ENCODE results near the gene PCNA. TPM values are rescaled to one million over a fixed set of nuclear protein-coding genes. Genes with fewer than 3 reads are reported as not detected.

PCNA gene
- total and polyA plus RNA-seq, 10 of the 15 experiments (the other 5 are each of a cell fraction or from before 2014, with no cell fraction given) = 389 to 694 (median 540) TPM

DNA sequence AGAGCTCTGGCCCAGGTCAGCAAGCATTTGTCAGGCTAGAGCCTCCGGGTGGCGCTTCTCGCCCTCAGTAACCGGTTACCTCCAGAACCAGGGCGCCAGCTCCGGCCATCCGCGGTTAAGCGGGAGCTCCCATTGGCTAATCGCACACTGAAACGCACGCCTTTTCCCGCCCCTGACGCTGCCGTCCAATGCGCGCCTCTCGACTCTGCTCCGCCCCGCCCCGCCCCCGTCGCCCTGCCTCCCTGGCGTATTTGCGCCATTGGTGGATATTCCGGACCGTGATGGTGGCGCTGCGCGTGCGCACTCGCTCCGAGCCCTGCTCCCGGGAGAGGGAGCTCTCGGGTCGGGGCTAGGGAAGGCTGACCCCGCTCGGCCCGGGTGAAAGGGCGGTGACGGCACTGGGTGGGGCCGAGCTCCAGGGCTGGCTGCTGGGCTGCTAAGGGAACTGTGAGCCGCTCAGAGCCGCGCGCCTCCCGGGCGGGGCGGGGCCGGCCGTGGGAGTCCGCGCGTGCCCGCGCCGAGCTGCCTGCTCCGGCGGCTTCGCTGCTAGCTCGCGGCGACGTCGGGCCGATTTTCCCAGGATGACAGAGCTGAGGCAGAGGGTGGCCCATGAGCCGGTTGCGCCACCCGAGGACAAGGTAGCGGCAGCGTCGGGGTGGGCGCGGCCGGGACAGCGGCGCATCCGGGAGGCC is 6.9 kb upstream of the PCNA start, which contains the start of gene CDS2 (continued):
- TF ChIP-seq, protein P1, sequence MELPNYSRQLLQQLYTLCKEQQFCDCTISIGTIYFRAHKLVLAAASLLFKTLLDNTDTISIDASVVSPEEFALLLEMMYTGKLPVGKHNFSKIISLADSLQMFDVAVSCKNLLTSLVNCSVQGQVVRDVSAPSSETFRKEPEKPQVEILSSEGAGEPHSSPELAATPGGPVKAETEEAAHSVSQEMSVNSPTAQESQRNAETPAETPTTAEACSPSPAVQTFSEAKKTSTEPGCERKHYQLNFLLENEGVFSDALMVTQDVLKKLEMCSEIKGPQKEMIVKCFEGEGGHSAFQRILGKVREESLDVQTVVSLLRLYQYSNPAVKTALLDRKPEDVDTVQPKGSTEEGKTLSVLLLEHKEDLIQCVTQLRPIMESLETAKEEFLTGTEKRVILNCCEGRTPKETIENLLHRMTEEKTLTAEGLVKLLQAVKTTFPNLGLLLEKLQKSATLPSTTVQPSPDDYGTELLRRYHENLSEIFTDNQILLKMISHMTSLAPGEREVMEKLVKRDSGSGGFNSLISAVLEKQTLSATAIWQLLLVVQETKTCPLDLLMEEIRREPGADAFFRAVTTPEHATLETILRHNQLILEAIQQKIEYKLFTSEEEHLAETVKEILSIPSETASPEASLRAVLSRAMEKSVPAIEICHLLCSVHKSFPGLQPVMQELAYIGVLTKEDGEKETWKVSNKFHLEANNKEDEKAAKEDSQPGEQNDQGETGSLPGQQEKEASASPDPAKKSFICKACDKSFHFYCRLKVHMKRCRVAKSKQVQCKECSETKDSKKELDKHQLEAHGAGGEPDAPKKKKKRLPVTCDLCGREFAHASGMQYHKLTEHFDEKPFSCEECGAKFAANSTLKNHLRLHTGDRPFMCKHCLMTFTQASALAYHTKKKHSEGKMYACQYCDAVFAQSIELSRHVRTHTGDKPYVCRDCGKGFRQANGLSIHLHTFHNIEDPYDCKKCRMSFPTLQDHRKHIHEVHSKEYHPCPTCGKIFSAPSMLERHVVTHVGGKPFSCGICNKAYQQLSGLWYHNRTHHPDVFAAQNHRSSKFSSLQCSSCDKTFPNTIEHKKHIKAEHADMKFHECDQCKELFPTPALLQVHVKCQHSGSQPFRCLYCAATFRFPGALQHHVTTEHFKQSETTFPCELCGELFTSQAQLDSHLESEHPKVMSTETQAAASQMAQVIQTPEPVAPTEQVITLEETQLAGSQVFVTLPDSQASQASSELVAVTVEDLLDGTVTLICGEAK (IDR thresholded peaks at IDR 0.05; ENCODE audit: borderline replicate concordance) = no peak
- 0 out of 2 replicates have a peak, but pooled peaks have one; percentile 56 for TF ChIP-seq CBFB (IDR thresholded peaks at IDR 0.05; ENCODE audit: low read depth)
- TF ChIP-seq ZBTB4 (CRISPR knock-in tag; IDR thresholded peaks at IDR 0.05) = no peak
- no peak for TF ChIP-seq GABPA (IDR thresholded peaks at IDR 0.05; ENCODE audit: low read depth)
- TF ChIP-seq, protein P2, sequence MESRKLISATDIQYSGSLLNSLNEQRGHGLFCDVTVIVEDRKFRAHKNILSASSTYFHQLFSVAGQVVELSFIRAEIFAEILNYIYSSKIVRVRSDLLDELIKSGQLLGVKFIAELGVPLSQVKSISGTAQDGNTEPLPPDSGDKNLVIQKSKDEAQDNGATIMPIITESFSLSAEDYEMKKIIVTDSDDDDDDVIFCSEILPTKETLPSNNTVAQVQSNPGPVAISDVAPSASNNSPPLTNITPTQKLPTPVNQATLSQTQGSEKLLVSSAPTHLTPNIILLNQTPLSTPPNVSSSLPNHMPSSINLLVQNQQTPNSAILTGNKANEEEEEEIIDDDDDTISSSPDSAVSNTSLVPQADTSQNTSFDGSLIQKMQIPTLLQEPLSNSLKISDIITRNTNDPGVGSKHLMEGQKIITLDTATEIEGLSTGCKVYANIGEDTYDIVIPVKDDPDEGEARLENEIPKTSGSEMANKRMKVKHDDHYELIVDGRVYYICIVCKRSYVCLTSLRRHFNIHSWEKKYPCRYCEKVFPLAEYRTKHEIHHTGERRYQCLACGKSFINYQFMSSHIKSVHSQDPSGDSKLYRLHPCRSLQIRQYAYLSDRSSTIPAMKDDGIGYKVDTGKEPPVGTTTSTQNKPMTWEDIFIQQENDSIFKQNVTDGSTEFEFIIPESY (IDR thresholded peaks at IDR 0.05) = no peak
- no peak; the same call in none of the 2 replicates for TF ChIP-seq GATAD2B (conservative IDR thresholded peaks at IDR 0.05; ENCODE audit: low read depth)
- no peak for TF ChIP-seq ZNF274 (IDR thresholded peaks at IDR 0.05; ENCODE audit: insufficient read depth, insufficient read length)
- no peak for TF ChIP-seq NFXL1 (IDR thresholded peaks at IDR 0.05; ENCODE audit: borderline replicate concordance)
- TF ChIP-seq ZSCAN29 (IDR thresholded peaks at IDR 0.05) = 0 out of 2 replicates have a peak, but pooled peaks have one; percentile 16
- TF ChIP-seq NFYB (IDR thresholded peaks at IDR 0.05; ENCODE audit: insufficient read depth, low read depth, low read length) = peak; percentile 88
- no peak for TF ChIP-seq FOXM1 (IDR thresholded peaks at IDR 0.05; ENCODE audit: low read depth, low read length)
- peak; percentile 7; the same call in 1 of the 2 replicates for TF ChIP-seq CREM (IDR thresholded peaks at IDR 0.05; ENCODE audit: low read depth)
- TF ChIP-seq, protein P3, sequence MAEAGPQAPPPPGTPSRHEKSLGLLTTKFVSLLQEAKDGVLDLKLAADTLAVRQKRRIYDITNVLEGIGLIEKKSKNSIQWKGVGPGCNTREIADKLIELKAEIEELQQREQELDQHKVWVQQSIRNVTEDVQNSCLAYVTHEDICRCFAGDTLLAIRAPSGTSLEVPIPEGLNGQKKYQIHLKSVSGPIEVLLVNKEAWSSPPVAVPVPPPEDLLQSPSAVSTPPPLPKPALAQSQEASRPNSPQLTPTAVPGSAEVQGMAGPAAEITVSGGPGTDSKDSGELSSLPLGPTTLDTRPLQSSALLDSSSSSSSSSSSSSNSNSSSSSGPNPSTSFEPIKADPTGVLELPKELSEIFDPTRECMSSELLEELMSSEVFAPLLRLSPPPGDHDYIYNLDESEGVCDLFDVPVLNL (IDR thresholded peaks at IDR 0.05; ENCODE audit: low read depth, low read length) = 0 out of 2 replicates have a peak, but pooled peaks have one; percentile 64
- no peak for TF ChIP-seq SIX5 (IDR thresholded peaks at IDR 0.05; ENCODE audit: low read depth, low read length, severe bottlenecking)
- no peak for TF ChIP-seq IRF5 (IDR thresholded peaks at IDR 0.05; ENCODE audit: borderline replicate concordance)
- no peak for TF ChIP-seq SUZ12 (IDR thresholded peaks at IDR 0.05; ENCODE audit: unreplicated experiment)
- no peak for TF ChIP-seq PAX8 (IDR thresholded peaks at IDR 0.05)
